ENCODE results near the gene JMJD1C.

GRCh38 chr10:63175534-63175933, 290.2 kb downstream of the JMJD1C start:
- TF ChIP-seq CTCF (IDR thresholded peaks at IDR 0.05; ENCODE audit: extremely low read depth in 1 of 2, insufficient read depth in 1 of 2, low read depth in 1 of 2, low read length in 2 of 2) (no peak), EZH2 (IDR thresholded peaks at IDR 0.05; ENCODE audit: borderline replicate concordance, low read depth, low read length, severe bottlenecking) (no peak), POLR2A (IDR thresholded peaks at IDR 0.05; ENCODE audit: low read depth, low read length) (no peak), GATA2 (IDR thresholded peaks at IDR 0.05; ENCODE audit: insufficient read depth, insufficient read length, low read depth, low read length) (no peak), POLR2AphosphoS5 (IDR thresholded peaks at IDR 0.05; ENCODE audit: insufficient read depth, low read depth, low read length) (no peak), MAX (IDR thresholded peaks at IDR 0.05; ENCODE audit: insufficient read depth, insufficient read length) (no peak)

Data from endothelial cell of umbilical vein (primary cell).